Hindlimb muscle (tissue), 1 donor: ENCODE measurements around the gene NFIA. TPM values are rescaled to one million over a fixed set of nuclear protein-coding genes. Genes with fewer than 3 reads are reported as not detected.

Experiments
- DNase-seq: peaks from one replicate; pipeline ENCODE4 v3.0.0-alpha.2; 2013
- polyA plus RNA-seq: library from polyadenylated mRNA; unstranded; fragments of 120-200 nt; gene quantifications from one replicate; pipeline ENCODE4 v1.2.1, GENCODE V29; 2013; ENCODE audit not compliant: insufficient read length

Gene NFIA
- polyA plus RNA-seq, 1 donor = 32.9 TPM

- no peak for DNase-seq
Measured at GRCh38 chr1:61131248-61131647, 48.9 kb downstream of the NFIA start.

- peak; percentile 64 for DNase-seq
Measured at GRCh38 chr1:61131716-61132115, 49.4 kb downstream of the NFIA start.

- DNase-seq = no peak
Measured at GRCh38 chr1:61132176-61132638, 49.8 kb downstream of the NFIA start.

GRCh38 chr1:61132645-61133334 lies 50.4 kb downstream of the NFIA start:
- no peak for DNase-seq

- DNase-seq = no peak
Measured at GRCh38 chr1:61133335-61134019, 51.1 kb downstream of the NFIA start.

GRCh38 chr1:61135291-61135690 lies 52.9 kb downstream of the NFIA start:
- DNase-seq = no peak

- no peak for DNase-seq
Measured at GRCh38 chr1:61138305-61138704, 55.9 kb downstream of the NFIA start.

GRCh38 chr1:61138921-61139774 lies 56.8 kb downstream of the NFIA start:
- DNase-seq = no peak

GRCh38 chr1:61139775-61140549 lies 57.6 kb downstream of the NFIA start:
- no peak for DNase-seq

GRCh38 chr1:61140778-61141177 lies 58.4 kb downstream of the NFIA start:
- no peak for DNase-seq

- DNase-seq = no peak
Measured at GRCh38 chr1:61141288-61142042, 59.1 kb downstream of the NFIA start.

GRCh38 chr1:61142043-61142440 lies 59.7 kb downstream of the NFIA start:
- DNase-seq = no peak

- no peak for DNase-seq
Measured at GRCh38 chr1:61142726-61143500, 60.6 kb downstream of the NFIA start.

- no peak for DNase-seq
Measured at GRCh38 chr1:61143821-61144424, 61.6 kb downstream of the NFIA start.

GRCh38 chr1:61149010-61149860 lies 66.9 kb downstream of the NFIA start:
- no peak for DNase-seq

- no peak for DNase-seq
Measured at GRCh38 chr1:61151565-61151964, 69.2 kb downstream of the NFIA start.

- DNase-seq = no peak
Measured at GRCh38 chr1:61152066-61152465, 69.7 kb downstream of the NFIA start.

- DNase-seq = no peak
Measured at GRCh38 chr1:61152469-61153105, 70.2 kb downstream of the NFIA start.
